AG09309 (cell line): ENCODE results near the gene CNPY1.

Experiments used
- DNase-seq: peaks from one replicate; pipeline ENCODE4 v3.0.0-alpha.2; 2010; ENCODE audit warnings: low read depth
- H3K4me3 ChIP-seq: 2 replicates; pipeline ENCODE4 v1.5.1; 2011; ENCODE audit warnings: mild to moderate bottlenecking, low read depth, low read length, moderate library complexity; ENCODE audit not compliant: control insufficient read depth
- TF ChIP-seq, protein P1 (sequence below): IDR thresholded peaks from 2 replicates; pipeline ENCODE4 v1.5.1; 2011; ENCODE audit warnings: mild to moderate bottlenecking, low read depth, low read length, inconsistent platforms; ENCODE audit not compliant: insufficient read depth, control insufficient read depth; ENCODE audit errors: missing control alignments

The CNPY1 gene

DNA sequence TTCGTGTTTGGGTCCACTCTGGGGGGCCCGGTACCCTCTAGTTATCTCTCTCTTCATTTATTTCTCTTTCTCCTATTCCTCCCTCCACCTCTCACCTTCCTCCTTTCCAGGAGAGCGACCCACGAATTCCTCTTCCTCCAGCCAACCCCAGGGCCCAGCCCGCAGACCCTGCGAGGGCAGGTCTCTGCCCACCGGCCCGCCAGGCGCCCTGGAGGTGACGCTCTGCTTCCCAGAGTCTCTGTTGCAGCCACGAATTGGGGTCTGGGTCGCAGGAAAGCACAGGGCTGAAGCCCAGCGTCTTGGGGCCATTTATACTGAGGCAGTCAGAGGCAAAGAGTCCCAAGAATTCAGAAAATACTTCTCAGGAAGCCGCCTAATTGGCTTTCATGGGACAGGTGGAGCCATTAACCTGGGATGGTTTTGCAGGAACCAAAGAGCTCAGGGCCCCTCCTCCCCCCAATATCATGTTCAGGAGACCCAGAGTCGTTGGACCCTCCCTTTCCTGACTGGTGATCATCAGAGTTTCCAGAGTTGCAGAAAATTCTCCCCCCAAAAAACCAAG, 91.1 kb downstream of the CNPY1 start:
- no peak for DNase-seq
- TF ChIP-seq, protein P1, sequence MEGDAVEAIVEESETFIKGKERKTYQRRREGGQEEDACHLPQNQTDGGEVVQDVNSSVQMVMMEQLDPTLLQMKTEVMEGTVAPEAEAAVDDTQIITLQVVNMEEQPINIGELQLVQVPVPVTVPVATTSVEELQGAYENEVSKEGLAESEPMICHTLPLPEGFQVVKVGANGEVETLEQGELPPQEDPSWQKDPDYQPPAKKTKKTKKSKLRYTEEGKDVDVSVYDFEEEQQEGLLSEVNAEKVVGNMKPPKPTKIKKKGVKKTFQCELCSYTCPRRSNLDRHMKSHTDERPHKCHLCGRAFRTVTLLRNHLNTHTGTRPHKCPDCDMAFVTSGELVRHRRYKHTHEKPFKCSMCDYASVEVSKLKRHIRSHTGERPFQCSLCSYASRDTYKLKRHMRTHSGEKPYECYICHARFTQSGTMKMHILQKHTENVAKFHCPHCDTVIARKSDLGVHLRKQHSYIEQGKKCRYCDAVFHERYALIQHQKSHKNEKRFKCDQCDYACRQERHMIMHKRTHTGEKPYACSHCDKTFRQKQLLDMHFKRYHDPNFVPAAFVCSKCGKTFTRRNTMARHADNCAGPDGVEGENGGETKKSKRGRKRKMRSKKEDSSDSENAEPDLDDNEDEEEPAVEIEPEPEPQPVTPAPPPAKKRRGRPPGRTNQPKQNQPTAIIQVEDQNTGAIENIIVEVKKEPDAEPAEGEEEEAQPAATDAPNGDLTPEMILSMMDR: no peak
- no peak overlapping the region for H3K4me3 ChIP-seq

DNA sequence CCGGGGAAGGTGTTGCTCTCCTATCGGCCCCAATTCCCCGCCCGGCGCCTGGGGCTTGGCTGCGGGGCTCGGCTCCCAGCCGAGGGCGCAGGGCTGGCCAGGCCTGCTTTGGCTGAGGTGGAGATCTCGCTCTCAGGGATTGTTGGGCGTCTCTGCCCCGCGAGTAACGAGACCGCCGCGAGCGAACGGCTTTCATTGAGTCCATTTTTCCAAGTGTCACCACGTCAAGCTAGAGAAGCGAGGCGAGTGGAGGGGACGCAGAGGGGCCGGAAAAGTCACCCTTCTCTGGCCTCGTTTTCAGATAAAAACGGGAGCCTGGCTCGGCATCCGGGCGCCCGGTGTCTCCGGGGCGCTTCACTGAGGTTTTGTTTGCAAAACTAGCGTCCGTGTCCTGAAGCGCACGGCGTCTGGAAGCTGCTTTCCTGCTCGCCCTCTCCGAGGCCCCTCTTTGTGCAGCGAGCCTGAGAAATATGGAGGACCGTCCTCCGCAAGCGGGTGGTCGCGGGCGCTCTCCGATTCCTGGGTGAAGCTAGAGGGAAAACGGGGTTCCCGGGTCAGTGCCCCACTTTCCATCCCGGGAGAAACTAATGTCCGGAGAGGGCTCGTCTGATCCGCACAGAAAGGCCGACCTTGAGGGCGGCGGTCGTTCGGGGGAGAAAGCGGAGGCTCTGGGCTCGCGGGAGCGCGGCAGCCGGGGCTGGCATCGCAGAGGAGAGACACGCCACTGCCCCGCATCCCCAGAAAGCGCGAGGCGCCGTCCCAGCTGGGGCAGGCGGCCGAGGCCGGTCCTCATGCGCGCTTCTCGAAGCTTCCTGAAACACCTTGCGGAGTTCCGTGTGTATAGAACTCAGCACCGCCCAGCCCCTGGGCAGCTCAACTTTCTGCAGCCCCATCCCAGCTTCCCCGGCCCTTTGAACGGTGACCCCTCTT, 91.9 kb downstream of the CNPY1 start:
- TF ChIP-seq, protein P1: no peak
- H3K4me3 ChIP-seq: no peak overlapping the region
- DNase-seq: no peak

DNA sequence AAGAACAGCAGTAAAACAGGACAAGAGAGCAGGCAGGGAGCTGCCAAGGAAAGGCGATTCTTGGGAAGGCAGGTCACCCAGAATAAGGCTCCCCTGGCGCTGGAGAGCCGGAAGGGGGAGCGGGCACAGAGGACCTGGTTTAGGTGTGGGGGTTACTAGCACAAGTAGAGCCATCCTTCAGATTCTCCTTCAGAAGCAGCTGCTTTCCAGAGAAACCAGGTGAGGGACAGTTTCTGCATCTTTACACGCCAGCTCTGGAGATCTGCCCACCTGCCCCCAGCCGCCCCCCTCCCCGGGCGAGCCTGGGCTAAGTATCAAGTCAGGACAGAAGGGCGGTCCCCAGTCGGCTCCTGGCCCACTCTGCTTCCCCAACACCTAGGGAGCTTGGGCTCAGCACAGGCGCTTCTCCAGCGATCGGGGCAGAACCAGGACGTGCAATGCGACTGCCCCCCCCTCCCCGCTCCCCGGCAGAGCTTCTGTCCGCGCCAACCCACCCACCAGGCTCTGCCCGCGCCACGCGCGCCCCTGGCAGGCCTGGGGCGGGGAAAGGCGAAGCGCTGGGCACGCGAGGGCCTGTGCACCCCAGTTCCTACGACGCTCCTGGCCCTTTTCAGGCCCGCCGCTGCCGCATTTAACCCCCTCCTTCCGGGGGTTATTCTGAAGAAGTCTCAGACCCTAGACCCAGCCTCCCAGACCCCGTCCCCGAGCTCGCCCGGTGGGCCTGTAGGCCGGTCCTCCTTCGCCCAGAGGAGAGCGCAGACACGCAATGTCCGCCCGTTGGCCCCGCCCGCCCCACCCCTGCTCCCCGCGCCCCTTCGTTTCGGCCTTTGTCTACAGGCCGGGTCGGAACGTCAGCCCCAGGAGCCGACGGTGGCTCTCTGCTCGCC, 92.8 kb downstream of the CNPY1 start:
- no peak overlapping the region for H3K4me3 ChIP-seq
- DNase-seq: no peak

DNA sequence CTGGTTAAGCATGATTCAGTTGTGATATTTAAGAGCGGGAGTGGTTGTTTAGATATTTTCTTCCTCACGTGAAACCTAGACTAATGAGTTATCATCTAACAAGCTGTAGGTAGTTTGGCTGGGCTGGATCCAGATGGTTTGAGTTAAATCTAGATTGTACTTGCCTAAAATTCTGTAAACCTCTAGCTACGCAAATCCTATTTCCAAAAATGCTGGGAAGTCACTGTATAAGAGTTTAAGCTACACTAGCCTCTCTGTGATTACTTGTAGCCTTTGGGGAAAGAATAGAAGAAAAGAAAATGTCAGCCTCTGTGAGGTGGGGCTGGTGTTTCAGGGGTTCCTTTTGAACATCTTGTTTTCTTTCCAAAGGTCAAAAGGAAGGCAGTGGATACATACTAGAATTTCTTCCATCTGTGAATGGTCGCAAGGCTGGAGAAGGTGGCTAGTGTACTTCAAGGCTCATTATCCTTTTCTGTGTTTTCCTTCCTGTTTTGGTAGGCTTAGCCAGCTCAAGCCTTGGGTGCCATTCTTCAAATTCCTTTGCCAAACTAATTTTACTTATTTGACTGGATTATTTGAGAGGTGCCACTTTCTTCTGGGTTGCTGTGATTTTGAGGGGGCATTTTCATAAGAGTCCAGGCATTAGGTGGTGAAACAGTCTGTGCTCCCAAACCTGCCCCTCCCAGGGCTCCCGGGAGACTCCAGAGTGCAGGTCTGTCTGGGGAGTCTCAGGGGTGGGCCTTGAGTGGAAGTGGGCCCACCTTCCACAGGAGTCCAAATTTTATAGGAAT, 93.7 kb downstream of the CNPY1 start:
- no peak overlapping the region for H3K4me3 ChIP-seq
- DNase-seq: no peak
- TF ChIP-seq, protein P1: no peak

More for the DNA sequence above, 92.8 kb downstream of the CNPY1 start:
- TF ChIP-seq, protein P1: no peak

DNA sequence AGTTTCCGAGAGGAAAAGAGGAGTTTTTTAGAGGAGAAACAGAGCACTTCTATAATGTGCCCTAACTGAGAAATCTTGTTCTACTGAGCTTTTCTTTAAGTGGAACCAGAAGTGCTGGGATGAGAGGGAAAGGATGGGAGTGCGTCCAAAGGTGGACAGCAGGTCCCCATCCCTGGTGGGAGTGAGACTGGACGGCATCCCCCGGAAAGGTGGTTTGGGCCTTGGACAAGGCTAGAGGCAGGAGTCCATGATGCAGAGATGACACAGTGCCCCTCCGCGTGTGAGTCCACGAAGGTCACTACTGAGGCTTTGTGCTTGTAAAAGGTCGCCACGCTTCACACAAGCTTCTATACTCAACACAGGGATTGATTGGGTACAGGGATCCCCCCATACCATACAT, 94.5 kb downstream of the CNPY1 start:
- DNase-seq: no peak
- H3K4me3 ChIP-seq: no peak overlapping the region
- TF ChIP-seq, protein P1: no peak
